ENCODE results near the gene IL4.

DNA sequence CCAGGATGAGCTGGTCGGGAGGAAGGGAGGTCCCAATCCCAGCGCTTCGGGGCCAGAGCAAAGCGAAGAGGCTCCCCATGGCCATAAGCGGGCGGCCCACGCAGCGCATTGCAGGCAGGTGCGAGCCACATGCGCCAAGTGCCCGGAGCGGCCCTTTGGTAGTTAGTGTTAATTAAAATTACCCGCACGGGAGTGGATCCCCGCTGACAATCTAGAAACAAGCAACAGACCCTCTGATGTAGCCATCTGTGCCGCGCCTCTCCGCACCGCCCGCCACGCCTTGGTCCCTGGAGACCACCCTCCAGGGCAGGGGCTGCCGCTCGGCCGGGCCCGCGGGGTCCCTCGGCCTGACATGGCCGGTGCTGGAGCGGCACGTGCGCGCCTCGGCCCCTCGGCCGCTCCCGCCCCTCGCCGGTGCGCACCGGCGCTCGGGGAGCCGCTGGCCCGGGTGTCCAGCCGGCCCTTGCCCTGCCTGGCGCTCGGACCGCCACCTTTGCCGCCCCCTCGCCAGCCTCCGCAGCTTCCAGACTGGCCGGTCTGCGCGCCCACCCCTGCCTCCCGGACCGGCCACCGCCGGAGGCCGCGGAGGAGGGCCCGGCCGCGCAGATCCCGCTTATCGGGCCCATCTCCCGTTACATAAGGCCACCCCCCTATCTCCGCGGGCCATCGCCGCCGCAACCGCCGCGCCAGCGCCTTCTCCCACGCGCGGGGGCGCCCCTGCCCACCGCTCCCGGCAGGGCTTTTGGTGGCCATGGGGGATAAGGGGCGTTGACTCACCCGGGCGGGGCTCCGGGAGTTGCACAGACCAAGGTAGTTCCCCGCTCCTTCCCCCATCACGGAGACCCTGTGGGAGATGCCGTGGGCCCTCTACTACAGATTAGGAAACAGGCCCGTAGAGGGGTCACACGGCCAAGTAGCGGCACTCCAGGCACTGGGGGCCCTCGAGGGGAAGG is 17.7 kb upstream of the IL4 start:
- no peak for TF ChIP-seq POLR2A (IDR thresholded peaks at IDR 0.05)
- TF ChIP-seq, protein P1, sequence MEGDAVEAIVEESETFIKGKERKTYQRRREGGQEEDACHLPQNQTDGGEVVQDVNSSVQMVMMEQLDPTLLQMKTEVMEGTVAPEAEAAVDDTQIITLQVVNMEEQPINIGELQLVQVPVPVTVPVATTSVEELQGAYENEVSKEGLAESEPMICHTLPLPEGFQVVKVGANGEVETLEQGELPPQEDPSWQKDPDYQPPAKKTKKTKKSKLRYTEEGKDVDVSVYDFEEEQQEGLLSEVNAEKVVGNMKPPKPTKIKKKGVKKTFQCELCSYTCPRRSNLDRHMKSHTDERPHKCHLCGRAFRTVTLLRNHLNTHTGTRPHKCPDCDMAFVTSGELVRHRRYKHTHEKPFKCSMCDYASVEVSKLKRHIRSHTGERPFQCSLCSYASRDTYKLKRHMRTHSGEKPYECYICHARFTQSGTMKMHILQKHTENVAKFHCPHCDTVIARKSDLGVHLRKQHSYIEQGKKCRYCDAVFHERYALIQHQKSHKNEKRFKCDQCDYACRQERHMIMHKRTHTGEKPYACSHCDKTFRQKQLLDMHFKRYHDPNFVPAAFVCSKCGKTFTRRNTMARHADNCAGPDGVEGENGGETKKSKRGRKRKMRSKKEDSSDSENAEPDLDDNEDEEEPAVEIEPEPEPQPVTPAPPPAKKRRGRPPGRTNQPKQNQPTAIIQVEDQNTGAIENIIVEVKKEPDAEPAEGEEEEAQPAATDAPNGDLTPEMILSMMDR (IDR thresholded peaks at IDR 0.05): peak in 2 of 6 experiments; percentile 3 to 5

Measured in Peyer's patch (tissue), 4 donors.